ENCODE measurements around the gene UCHL1. TPM values are rescaled to one million over a fixed set of nuclear protein-coding genes. Genes with fewer than 3 reads are reported as not detected.
"Not testable (repeated sequence)": the region's sequence is repeated elsewhere in the genome, so short reads cannot be mapped to it uniquely, and the experiment has no call there.

UCHL1 gene
- total and polyA plus RNA-seq, 7 experiments from 2014 or later, result 0.27 TPM; not detected in 6

DNA sequence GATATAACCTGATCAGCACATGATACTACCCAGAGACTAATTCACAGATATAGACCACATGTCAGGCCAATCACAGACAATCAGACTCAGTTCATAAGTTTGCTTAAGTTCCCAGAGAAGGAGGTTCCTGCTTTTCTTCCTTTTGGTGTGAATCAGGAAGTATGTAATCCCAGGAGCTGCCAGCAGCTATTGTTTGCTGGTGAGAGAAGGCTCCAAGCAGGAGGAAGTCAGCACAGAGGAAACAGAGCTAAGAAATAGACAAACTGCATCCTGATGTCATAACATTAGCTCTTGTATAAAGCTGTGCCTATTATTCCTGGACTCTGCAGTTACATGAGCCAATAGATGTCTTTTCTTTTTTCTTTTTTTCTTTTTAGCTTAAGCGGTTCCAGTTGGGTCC lies 50.9 kb downstream of the UCHL1 start:
- CTCF ChIA-PET, result interaction anchor here (0.6 kb wide), 1 partner anchor 12 kb away, joined by 3 read pairs; no protein-coding TSS in a partner anchor
- no peak for ATAC-seq

DNA sequence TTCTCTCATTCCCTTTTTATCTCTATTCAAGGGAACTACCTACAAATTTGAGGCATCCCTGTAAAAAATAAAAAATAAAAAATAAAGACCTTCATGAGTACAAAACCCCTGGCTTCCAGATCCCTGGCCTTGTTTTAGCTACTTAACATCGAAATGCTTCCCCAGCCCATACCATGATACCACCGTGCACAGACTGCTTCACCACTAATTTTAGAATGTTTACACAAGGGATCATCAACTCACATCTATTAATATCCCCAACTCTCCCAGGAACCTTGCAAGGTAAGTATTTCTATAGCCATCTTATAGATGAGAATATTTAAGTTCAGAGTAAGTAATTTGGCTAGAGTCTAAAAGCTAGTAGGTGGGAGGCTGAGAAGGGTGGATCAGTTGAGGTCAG lies 51.7 kb downstream of the UCHL1 start:
- H3K27ac ChIP-seq (ENCODE audit: low read depth, low read length), result no peak overlapping the region
- no peaks in the 10 kb centered on the region for H3K9me3 ChIP-seq (ENCODE audit: control insufficient read depth in 2 of 3, low read length in 3 of 3)
- DNase-seq (no peak), ATAC-seq (no peak)
- H3K36me3 ChIP-seq (ENCODE audit: control insufficient read depth in 2 of 3, insufficient read depth in 3 of 3, low read length in 3 of 3), result no peaks in the 10 kb centered on the region
- no peak overlapping the region for H3K4me3 ChIP-seq (ENCODE audit: low read length)
- intact Hi-C loops (cut with micrococcal nuclease), result no loop called here
- CTCF ChIA-PET, result interaction anchor here (0.7 kb wide), 1 partner anchor 28 kb away, joined by 3 read pairs; no protein-coding TSS in a partner anchor
- H3K4me1 ChIP-seq (ENCODE audit: control insufficient read depth in 2 of 2, insufficient read depth in 2 of 2, low read length in 2 of 2), result no peaks in the 10 kb centered on the region
- Mint-ChIP-seq H3K27me3 (peaks cover 0 to 48% (median 44%) of the 10 kb centered on the region in 5 donors), H3K9me3 (peaks cover 0 to 20% (median 4%) of the 10 kb centered on the region in 11 donors), H3K4me3 (no peak overlapping the region), H3K4me1 (no peaks in the 10 kb centered on the region), H3K27ac (no peak overlapping the region), H3K36me3 (no peaks in the 10 kb centered on the region)
- H3K27me3 ChIP-seq (ENCODE audit: control insufficient read depth in 2 of 2, insufficient read depth in 2 of 2, low read length in 2 of 2), result no peaks in the 10 kb centered on the region
- POLR2A ChIA-PET, result no interaction called here

More for the DNA sequence above, 50.9 kb downstream of the UCHL1 start:
- Histone ChIP-seq H3K27me3 (ENCODE audit: control insufficient read depth in 2 of 2, insufficient read depth in 2 of 2, low read length in 2 of 2) (no peaks in the 10 kb centered on the region), H3K9me3 (ENCODE audit: control insufficient read depth in 2 of 3, low read length in 3 of 3) (no peaks in the 10 kb centered on the region), H3K4me3 (ENCODE audit: low read length) (no peak overlapping the region), H3K27ac (ENCODE audit: low read depth, low read length) (no peak overlapping the region), H3K4me1 (ENCODE audit: control insufficient read depth in 2 of 2, insufficient read depth in 2 of 2, low read length in 2 of 2) (no peaks in the 10 kb centered on the region), H3K36me3 (ENCODE audit: control insufficient read depth in 2 of 3, insufficient read depth in 3 of 3, low read length in 3 of 3) (no peaks in the 10 kb centered on the region)
- Mint-ChIP-seq H3K4me3 (no peak overlapping the region), H3K27me3 (peaks cover 0 to 44% (median 37%) of the 10 kb centered on the region in 5 donors), H3K27ac (no peak overlapping the region), H3K4me1 (no peaks in the 10 kb centered on the region), H3K9me3 (peaks cover 0 to 14% (median 3%) of the 10 kb centered on the region in 11 donors), H3K36me3 (no peaks in the 10 kb centered on the region)
- no peak for DNase-seq
- POLR2A ChIA-PET, result no interaction called here
- intact Hi-C loops (cut with micrococcal nuclease), result no loop called here

DNA sequence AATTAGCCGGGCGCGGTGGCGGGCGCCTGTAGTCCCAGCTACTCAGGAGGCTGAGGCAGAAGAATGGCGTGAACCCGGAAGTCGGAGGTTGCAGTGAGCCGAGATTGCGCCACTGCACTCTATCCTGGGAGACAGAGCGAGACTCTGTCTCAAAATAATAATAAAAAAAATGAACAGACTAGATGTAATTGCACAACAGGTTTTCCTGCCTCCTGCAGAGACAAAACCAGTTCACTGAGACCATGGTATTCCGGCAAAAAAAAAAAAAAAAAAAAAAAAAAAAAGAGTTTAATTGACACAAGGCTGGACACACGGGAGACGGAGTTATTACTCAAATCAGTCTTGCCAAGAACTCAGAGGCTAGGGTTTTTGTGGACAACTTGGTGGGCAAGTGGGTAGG lies 58.7 kb downstream of the UCHL1 start:
- H3K27ac ChIP-seq (ENCODE audit: low read depth, low read length); H3K27ac Mint-ChIP-seq; H3K4me1 ChIP-seq (ENCODE audit: control insufficient read depth in 2 of 2, insufficient read depth in 2 of 2, low read length in 2 of 2); H3K4me1 Mint-ChIP-seq; H3K9me3 ChIP-seq (ENCODE audit: control insufficient read depth in 2 of 3, low read length in 3 of 3); H3K27me3 ChIP-seq (ENCODE audit: control insufficient read depth in 2 of 2, insufficient read depth in 2 of 2, low read length in 2 of 2); ATAC-seq; H3K4me3 Mint-ChIP-seq; POLR2A ChIA-PET; intact Hi-C loops (cut with micrococcal nuclease); DNase-seq; H3K36me3 ChIP-seq (ENCODE audit: control insufficient read depth in 2 of 3, insufficient read depth in 3 of 3, low read length in 3 of 3); H3K4me3 ChIP-seq (ENCODE audit: low read length); H3K36me3 Mint-ChIP-seq; CTCF ChIA-PET: not testable (repeated sequence)
- Mint-ChIP-seq H3K27me3 (peaks cover 0 to 17% (median 16%) of the 10 kb centered on the region in 5 donors), H3K9me3 (peaks cover 0 to 20% (median 3%) of the 10 kb centered on the region in 11 donors)

DNA sequence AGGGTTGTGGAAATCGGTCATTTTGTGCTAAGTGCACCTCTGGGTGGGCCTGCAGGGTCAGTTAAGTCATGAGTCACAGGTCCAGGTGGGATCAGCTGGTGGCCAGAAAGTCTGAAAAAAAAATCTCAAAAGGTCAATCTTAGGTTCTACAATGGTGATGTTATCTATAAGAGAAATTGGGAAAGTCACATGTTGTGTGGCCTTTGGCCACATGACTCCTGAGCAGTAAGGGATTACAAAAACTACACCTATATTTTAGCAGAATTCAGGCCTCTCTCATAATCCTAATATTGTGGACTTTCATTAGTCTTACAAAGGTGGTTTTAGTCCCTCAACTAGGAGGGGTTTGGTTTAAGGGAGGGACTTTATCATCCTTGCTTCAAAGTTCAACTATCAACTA lies 59.1 kb downstream of the UCHL1 start:
- Mint-ChIP-seq H3K4me1 (no peaks in the 10 kb centered on the region), H3K27me3 (peaks cover 0 to 17% (median 14%) of the 10 kb centered on the region in 5 donors), H3K36me3 (no peaks in the 10 kb centered on the region), H3K9me3 (peaks cover 0 to 16% (median 2%) of the 10 kb centered on the region in 11 donors), H3K4me3 (no peak overlapping the region), H3K27ac (no peak overlapping the region)
- no peak overlapping the region for H3K4me3 ChIP-seq (ENCODE audit: low read length)
- intact Hi-C loops (cut with micrococcal nuclease), result no loop called here
- H3K27me3 ChIP-seq (ENCODE audit: control insufficient read depth in 2 of 2, insufficient read depth in 2 of 2, low read length in 2 of 2), result no peaks in the 10 kb centered on the region
- H3K27ac ChIP-seq (ENCODE audit: low read depth, low read length), result no peak overlapping the region
- H3K4me1 ChIP-seq (ENCODE audit: control insufficient read depth in 2 of 2, insufficient read depth in 2 of 2, low read length in 2 of 2), result no peaks in the 10 kb centered on the region
- ChIA-PET POLR2A (no interaction called here), CTCF (no interaction called here)
- no peaks in the 10 kb centered on the region for H3K36me3 ChIP-seq (ENCODE audit: control insufficient read depth in 2 of 3, insufficient read depth in 3 of 3, low read length in 3 of 3)
- H3K9me3 ChIP-seq (ENCODE audit: control insufficient read depth in 2 of 3, low read length in 3 of 3), result no peaks in the 10 kb centered on the region
- no peak for DNase-seq
- no peak for ATAC-seq

Other genes starting within 250 kb of the UCHL1 start
- gene APBB2, start 42.4 kb upstream of the UCHL1 start, total RNA-seq, result 1 to 10 TPM in 1 of 5 experiments, under 1 TPM in 4; 0.42 to 1.5 (median 0.59) TPM
- not detected for gene APBB2, start 42.4 kb upstream of the UCHL1 start, polyA plus RNA-seq